Gastrocnemius medialis (tissue), 4 donors: ENCODE data around the gene PKP1.

ENCODE experiments used
- POLR2A ChIP-seq, 2 donors: fragments of 450-650 bp; IDR thresholded peaks; one replicate each; pipeline ENCODE4 v1.6.1; 2017; ENCODE audit warnings: antibody characterized with exemption in 2 of 2, mild to moderate bottlenecking in 2 of 2, moderate library complexity in 2 of 2
- TF ChIP-seq, protein P1 (sequence below), 5 experiments: fragments of 450-650 bp in 3 of 5; fragments of 200-600 bp in 2 of 5; sonication (generic) in 2 of 5; IDR thresholded peaks in 4 of 5; conservative IDR thresholded peaks in 1 of 5; 1 replicate in 4 of 5; 2 replicates in 1 of 5; pipeline ENCODE4 v1.5.1; 2016 to 2019; ENCODE audit warnings: antibody characterized with exemption in 5 of 5, mild to moderate bottlenecking in 3 of 5, moderate library complexity in 3 of 5

DNA sequence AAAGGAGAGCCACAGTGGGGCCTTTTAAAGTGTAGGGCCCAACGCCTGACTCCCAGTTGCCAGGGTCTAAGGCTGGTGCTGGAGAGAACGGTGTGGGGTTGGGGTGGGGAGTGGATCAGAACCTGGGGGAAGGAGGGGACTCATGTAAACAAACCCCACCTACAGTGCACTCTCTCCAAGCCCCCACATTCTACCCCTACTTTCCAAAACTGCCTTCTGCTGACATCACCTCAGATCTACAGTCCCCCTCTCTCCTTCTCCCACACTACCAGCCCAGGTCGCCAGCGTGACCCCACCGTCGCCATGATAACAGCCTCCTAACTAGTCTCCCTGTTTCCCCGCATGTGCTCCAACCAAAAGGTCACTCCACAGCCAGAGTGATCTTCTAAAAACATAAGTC is 67.6 kb downstream of the PKP1 start:
- TF ChIP-seq, protein P1, sequence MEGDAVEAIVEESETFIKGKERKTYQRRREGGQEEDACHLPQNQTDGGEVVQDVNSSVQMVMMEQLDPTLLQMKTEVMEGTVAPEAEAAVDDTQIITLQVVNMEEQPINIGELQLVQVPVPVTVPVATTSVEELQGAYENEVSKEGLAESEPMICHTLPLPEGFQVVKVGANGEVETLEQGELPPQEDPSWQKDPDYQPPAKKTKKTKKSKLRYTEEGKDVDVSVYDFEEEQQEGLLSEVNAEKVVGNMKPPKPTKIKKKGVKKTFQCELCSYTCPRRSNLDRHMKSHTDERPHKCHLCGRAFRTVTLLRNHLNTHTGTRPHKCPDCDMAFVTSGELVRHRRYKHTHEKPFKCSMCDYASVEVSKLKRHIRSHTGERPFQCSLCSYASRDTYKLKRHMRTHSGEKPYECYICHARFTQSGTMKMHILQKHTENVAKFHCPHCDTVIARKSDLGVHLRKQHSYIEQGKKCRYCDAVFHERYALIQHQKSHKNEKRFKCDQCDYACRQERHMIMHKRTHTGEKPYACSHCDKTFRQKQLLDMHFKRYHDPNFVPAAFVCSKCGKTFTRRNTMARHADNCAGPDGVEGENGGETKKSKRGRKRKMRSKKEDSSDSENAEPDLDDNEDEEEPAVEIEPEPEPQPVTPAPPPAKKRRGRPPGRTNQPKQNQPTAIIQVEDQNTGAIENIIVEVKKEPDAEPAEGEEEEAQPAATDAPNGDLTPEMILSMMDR (IDR thresholded peaks at IDR 0.05 in 4 of 5, conservative IDR thresholded peaks at IDR 0.05 in 1 of 5): no peak
- no peak for TF ChIP-seq POLR2A (IDR thresholded peaks at IDR 0.05)
